Activated CD8-positive, alpha-beta memory T cell treated with anti-CD3 and anti-CD28 coated beads, Interleukin-2, amount 50 U/mL, for 4 hours (primary cell): ENCODE data around the gene ACTN1.
"Not testable (repeated sequence)": the region's sequence is repeated elsewhere in the genome, so short reads cannot be mapped to it uniquely, and the experiment has no call there.

ENCODE experiments used
- DNase-seq: peaks from one replicate; pipeline ENCODE4 v3.0.0-alpha.2; 2020

ACTN1 gene

GRCh38 chr14:68853749-68854148 is 125.4 kb downstream of the ACTN1 start:
- no peak for DNase-seq

DNA sequence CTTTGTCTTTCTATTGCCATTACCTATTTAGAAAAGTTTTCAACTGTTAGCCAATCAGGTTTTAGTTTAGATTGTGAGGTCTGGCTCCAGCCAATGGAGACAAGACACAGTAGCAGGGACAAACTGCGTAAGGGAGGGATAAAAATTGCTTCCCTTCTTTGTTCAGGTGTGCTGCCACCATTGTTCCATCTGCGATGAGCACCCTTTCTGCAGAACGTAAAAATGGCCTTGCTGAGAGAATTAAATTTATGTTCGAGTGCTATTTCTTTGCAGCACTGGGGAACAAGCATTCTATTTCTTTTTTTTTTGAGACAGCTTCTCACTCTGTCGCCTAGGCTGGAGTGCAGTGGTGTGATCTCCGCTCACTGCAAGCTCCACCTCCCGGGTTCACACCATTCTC is 126.6 kb downstream of the ACTN1 start:
- DNase-seq = not testable (repeated sequence)

DNA sequence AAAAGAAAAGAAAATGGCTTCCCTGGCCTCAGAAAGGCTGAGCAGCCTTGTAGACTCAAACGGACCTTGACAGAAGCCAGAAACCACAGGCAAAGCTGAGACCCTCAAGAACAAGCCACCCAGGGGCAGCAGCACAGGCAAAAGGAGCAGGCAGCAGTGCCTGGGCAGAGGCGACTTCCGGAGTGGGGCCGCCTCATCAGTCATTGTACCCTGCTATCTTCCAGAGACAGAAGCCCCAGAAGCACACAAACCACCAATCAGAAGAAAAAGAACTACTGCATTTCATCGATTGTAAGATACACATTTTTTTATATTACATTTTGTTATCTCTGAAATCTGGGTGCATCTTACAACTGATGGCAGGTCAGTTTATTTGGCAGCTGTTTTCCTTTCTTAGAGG is 128.0 kb downstream of the ACTN1 start:
- no peak for DNase-seq

DNA sequence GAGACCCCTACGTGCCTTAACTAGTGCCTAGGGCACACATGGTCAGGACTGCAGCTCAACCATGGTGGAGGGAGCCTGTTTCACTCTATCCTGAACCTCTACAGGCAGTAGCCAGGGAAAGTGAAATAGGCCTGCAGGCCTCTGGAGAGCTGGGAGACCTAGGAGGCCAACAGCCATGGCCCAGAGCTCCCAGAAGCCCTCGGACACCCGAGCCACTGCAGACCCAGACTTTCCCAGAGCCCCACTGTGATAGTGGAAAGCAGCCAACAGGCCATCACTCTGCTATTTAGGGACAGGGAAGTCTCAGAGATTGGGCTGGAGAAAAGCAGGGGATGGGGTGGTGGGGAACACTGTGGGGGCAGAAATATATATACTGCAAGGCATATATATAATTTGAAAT is 129.7 kb downstream of the ACTN1 start:
- DNase-seq = no peak

- no peak for DNase-seq
These were observed 130.8 kb downstream of the ACTN1 start for GRCh38 chr14:68848253-68848652.

GRCh38 chr14:68847640-68848039 is 131.5 kb downstream of the ACTN1 start:
- DNase-seq = not testable (repeated sequence)

DNA sequence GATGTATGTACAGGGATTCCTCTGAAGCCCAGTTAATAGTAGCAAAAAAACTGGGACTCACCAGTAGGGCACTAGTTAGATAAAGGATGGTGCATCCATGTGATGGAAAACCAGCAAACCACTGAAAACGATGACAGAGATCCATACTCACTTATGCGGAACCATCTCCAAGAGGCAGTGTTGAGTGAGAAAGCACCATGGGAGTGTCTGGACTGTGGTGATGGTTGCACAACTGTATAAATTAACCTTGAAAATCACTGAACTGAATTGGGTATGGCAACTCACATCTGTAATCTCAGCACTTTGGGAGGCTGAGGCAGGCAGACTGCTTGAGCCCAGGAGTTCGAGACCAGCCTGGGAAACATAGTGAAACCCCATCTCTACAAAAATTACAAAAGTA is 132.6 kb downstream of the ACTN1 start:
- DNase-seq = no peak

- no peak for DNase-seq
These were observed 134.9 kb downstream of the ACTN1 start for GRCh38 chr14:68844210-68844545.

- peak; percentile 79 for DNase-seq
These were observed 135.5 kb downstream of the ACTN1 start for GRCh38 chr14:68843471-68844209.

- DNase-seq = no peak
These were observed 136.8 kb downstream of the ACTN1 start for GRCh38 chr14:68842298-68842697.

DNA sequence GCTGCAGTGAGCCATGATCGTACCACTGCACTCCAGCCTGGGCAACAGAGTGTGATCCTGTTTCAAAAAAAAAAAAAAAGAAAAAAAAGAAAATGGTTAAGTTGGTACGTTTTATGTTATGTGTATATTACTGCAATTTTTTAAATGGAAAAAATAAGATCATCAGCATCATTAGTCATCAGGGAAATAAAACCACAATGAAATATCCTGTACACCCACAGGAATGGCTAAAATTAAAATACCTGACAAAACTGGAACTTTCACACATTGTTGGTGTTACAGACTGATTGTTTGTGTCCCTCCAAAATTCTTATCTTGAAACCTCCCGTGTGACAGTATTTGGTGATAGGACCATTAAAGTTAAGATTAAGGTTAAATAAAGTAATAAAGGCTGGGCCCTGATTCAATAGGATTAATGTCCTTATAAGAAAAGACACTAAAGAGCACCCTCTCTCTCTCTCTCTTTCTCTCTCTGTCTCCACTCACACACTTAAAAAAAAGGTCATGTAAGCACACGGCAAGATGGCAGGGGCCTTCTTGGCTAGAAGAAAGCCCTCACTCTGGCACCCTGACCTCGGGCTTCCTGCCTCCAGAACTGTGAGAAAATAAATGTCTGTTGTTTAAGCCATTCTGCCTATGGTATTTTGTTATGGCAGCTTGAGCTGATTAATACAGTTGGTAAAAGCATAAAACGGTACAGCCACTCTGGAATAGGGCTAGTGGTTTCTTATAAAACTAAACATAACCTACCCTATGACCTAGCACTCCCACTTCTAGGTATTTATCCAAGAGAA is 137.9 kb downstream of the ACTN1 start:
- DNase-seq = no peak

GRCh38 chr14:68840454-68840853 is 138.6 kb downstream of the ACTN1 start:
- DNase-seq = no peak

DNA sequence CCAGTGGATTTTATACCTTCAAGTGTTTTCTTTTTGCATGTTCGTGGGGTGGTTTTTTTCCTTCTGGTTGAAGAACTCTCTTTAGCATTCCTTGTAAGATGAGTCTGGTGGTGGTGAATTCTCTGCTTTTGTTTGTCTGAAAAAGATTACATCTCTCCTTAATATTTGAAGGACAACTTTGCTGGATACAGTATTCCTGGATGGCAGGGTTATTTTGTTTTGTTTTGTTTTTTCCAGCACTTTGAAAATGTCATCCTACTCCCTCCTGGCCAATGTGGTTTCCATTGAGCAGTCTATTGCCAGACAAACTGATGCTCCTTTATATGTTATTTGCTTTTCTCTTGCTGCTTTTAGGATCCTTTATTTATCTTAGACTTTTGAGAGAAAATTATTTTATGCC is 143.0 kb downstream of the ACTN1 start:
- no peak for DNase-seq

DNA sequence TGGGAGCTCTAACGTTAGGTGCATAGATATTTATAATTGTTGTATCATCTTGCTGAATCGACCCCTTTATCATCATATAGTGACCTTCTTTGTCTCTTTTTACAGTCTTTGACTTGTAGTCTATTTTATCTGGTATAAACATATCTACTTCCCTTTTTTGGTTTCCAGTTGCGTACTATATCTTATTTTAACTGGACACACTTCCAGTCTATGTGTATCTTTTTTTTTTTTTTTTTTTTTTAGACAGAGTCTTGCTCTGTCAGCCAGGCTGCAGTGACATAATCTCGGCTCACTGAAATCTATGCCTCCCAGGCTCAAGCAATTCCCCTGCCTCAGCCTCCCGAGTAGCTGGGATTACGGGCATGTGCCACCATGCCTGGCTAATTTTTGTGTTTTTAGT is 144.3 kb downstream of the ACTN1 start:
- no peak for DNase-seq

DNA sequence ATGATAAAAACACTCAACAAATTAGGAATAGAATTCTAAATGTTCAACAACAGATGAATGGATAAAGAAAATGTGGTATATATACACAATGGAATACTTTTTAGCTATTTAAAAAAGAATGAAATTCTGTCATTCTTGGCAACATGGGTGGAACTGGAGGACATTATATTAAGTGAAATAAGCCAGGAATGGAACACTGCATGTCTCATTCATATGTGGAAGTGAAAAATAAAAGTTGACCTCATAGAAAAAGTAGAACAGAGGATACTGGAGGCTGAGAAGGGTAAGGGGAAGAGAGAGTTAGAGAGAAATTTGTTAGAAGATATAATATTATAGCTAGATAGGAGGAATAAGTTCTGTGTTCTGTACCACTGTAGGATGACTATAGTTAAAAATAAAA is 150.4 kb downstream of the ACTN1 start:
- DNase-seq = no peak

DNA sequence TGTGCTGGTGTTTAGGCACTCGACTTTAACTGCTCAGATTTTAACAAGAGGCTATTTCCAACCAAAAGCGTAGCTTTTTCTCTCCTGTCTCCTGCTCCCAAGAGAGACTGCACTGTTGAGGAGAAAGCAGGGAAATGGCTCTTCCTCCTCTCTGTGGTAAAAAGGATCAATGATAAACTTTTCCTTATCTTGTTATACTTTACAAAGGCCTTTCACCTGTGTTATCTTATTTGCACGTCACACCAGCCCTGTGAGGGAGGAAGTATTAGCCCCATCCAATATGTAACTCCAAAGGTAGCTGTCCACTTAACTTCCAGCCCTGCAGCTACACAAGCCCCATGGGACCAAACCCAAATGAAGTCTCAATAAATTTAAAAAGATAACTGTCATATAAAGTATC is 153.4 kb downstream of the ACTN1 start:
- no peak for DNase-seq

DNA sequence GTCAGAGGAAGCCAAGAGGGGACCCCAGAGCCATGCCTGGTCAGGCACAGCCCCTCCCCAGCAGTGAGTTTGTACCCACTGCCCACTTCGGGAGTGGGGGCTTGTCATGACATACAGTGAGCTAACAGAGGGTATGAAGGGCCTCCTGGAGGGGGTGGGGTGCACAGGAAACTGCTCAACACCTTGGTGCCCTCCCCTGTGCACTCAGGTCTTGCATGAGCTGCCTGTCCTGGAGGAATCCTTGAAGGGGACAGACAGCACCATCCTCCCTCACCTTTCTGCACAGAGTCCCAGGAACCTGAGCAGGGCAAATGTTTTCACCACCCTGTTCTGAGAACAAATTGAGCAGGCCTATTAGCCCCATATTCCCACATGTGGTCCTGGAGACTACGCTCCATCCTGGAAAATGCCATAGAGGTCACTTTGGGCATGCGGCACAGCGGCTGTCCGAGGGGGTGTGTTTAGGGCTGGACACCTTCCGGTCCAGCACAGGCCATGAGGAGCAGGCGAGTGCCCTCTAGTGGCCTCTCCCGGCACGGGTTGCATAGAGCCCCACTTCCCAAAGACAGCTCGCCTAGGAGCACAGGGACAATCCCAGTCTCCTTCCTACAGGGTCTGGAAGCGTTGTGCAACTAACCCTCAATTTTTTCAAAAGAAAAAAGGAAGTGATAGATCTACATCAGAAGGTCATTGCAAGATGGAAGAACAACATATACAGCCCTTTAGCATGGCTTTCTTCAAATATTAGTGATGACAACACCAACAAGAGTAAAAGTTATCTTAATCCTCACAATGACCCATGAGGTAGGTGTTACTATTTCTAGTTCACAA is 154.4 kb downstream of the ACTN1 start:
- peak; percentile 44 for DNase-seq

DNA sequence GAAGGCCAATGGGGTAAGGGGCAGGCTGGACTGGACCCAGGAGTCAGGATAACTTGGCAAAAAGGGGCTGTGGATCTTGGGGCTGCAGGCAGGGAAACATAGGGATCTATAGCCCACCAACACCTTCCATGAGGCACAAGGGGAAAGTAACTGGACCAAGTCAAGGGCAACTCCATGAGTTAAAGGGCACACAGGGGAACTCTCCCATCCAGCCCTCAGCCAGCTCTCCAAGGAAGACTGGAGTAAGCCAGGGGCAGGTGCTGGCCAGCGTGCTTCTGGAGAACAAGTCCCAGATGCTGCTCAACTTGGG is 154.9 kb downstream of the ACTN1 start:
- no peak for DNase-seq
